Measurements from ENCODE around the gene OXER1. TPM values are rescaled to one million over a fixed set of nuclear protein-coding genes. Genes with fewer than 3 reads are reported as not detected.

The OXER1 gene, protein sequence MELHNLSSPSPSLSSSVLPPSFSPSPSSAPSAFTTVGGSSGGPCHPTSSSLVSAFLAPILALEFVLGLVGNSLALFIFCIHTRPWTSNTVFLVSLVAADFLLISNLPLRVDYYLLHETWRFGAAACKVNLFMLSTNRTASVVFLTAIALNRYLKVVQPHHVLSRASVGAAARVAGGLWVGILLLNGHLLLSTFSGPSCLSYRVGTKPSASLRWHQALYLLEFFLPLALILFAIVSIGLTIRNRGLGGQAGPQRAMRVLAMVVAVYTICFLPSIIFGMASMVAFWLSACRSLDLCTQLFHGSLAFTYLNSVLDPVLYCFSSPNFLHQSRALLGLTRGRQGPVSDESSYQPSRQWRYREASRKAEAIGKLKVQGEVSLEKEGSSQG
- total RNA-seq (2014; rRNA removed; shearing (Covaris generic)) (not detected in 2 replicates), total RNA-seq (2022) (not detected in 2 replicates), Bru-seq, nascent RNA (not detected), BruChase-seq, experiment 1, labeled RNA remaining after a 6-hour chase (not detected), BruChase-seq, experiment 2, labeled RNA remaining after a 2-hour chase (not detected)
- long read RNA-seq = 0 reads

DNA sequence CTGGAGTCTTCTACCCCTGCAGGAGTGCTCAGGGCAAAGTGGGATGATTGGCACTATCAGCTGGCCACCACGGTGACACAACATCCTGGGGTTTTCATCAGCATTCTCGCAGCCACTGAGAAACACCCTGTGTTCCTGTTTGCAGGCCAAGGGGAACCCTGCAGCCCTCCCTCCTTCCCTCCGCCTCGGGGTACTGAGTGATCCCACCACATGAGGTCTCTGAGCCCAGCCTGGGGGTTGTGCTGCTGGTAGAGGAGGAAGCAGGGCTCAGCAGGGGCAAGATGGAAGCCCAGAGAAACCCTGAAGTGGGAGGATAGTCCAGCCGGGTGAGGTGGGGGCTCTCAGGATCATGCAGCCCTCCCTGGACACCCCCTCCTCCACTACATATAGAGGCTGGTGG is at the start of gene OXER1:
OXER1 (minus strand) TSS at position 40 of the 400 bp plus-strand sequence. CDS start 73 bp downstream, outside the sequence.
- CTCF ChIA-PET (ENCODE audit: unreplicated experiment) = no interaction called here
- no peaks in the 10 kb centered on the region for H3K9me3 ChIP-seq (ENCODE audit: low read length)
- intact Hi-C loops (cut with micrococcal nuclease; ENCODE audit: unreplicated experiment) = no loop called here
- no peaks in the 10 kb centered on the region for H3K9me2 ChIP-seq (ENCODE audit: insufficient read depth, low read length)
- H3K4me1 ChIP-seq (ENCODE audit: insufficient read depth, low read length, poor library complexity, severe bottlenecking) = no peaks in the 10 kb centered on the region
- H2AFZ ChIP-seq (ENCODE audit: low read length) = no peak within 1 kb of the TSS
- no peaks in the 10 kb centered on the region for H3K79me2 ChIP-seq (ENCODE audit: insufficient read depth, low read depth, low read length)
- H3K36me3 ChIP-seq (ENCODE audit: insufficient read depth, low read length) = peaks cover 2% of the 10 kb centered on the region; the same call in 1 of the 2 replicates
- BruUV-seq (replicated peaks) = no TSS peak
- no peaks in the 10 kb centered on the region for H4K20me1 ChIP-seq (ENCODE audit: insufficient read depth, low read length)
- TF ChIP-seq, protein P1, sequence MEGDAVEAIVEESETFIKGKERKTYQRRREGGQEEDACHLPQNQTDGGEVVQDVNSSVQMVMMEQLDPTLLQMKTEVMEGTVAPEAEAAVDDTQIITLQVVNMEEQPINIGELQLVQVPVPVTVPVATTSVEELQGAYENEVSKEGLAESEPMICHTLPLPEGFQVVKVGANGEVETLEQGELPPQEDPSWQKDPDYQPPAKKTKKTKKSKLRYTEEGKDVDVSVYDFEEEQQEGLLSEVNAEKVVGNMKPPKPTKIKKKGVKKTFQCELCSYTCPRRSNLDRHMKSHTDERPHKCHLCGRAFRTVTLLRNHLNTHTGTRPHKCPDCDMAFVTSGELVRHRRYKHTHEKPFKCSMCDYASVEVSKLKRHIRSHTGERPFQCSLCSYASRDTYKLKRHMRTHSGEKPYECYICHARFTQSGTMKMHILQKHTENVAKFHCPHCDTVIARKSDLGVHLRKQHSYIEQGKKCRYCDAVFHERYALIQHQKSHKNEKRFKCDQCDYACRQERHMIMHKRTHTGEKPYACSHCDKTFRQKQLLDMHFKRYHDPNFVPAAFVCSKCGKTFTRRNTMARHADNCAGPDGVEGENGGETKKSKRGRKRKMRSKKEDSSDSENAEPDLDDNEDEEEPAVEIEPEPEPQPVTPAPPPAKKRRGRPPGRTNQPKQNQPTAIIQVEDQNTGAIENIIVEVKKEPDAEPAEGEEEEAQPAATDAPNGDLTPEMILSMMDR (conservative IDR thresholded peaks at IDR 0.05; ENCODE audit: low read length) = no peak
- TF ChIP-seq EZH2phosphoT487 (IDR thresholded peaks at IDR 0.05; ENCODE audit: borderline replicate concordance, low read depth, low read length) = no peak
- no peak within 1 kb of the TSS for H3K4me2 ChIP-seq (ENCODE audit: low read length)
- DNase-seq (ENCODE audit: low spot score) = no peak
- H3K4me3 ChIP-seq (ENCODE audit: low read depth, low read length, poor library complexity, severe bottlenecking) = no peak within 1 kb of the TSS
- POLR2A ChIA-PET = no interaction called here
- no peak within 1 kb of the TSS for H3K27ac ChIP-seq (ENCODE audit: low read depth, low read length, poor library complexity, severe bottlenecking)

DNA sequence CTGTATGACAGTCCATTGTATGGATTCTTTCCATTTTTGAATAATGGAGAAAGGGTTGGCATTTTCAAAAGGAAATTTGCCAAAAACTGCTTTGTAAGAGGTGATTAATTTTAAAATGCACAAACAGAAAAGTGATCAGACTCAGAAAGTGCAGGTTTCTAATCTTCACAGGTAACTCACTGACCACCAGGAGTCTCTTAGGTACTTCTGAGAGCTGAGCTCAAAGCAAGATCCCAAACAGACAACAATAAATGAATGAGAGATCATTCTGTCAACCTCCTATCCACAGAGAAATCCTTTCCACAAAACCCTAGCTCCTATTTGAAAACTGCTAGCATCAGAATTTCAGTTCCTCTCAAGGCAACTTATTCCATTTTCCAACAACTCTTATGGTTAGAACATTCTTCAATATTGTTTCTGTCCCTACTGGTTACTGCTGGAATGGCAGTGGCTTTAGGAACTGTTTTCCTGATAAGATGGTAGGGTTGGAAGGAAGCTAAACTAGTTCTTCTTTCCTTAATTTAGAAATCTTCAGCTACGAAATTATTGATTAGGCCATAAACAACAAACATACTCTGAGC is 49.1 kb upstream of the OXER1 start:
- DNase-seq (ENCODE audit: low spot score) = peak; percentile 14
- no peaks in the 10 kb centered on the region for H3K79me2 ChIP-seq (ENCODE audit: insufficient read depth, low read depth, low read length)
- intact Hi-C loops (cut with micrococcal nuclease; ENCODE audit: unreplicated experiment) = no loop called here
- no peaks in the 10 kb centered on the region for H3K9me2 ChIP-seq (ENCODE audit: insufficient read depth, low read length)
- no peaks in the 10 kb centered on the region for H3K9me3 ChIP-seq (ENCODE audit: low read length)
- no peaks in the 10 kb centered on the region for H4K20me1 ChIP-seq (ENCODE audit: insufficient read depth, low read length)
- no TSS peak for BruUV-seq (replicated peaks)
- no peak overlapping the region for H3K4me3 ChIP-seq (ENCODE audit: low read depth, low read length, poor library complexity, severe bottlenecking)
- TF ChIP-seq, protein P1 (conservative IDR thresholded peaks at IDR 0.05; ENCODE audit: low read length) = peak; percentile 66
- no peak for TF ChIP-seq EZH2phosphoT487 (IDR thresholded peaks at IDR 0.05; ENCODE audit: borderline replicate concordance, low read depth, low read length)
- H3K4me1 ChIP-seq (ENCODE audit: insufficient read depth, low read length, poor library complexity, severe bottlenecking) = peaks cover 15% of the 10 kb centered on the region
- CTCF ChIA-PET (ENCODE audit: unreplicated experiment) = no interaction called here
- no peak overlapping the region for H3K4me2 ChIP-seq (ENCODE audit: low read length)
- H2AFZ ChIP-seq (ENCODE audit: low read length) = no peak overlapping the region
- no peaks in the 10 kb centered on the region for H3K36me3 ChIP-seq (ENCODE audit: insufficient read depth, low read length)
- H3K27ac ChIP-seq (ENCODE audit: low read depth, low read length, poor library complexity, severe bottlenecking) = no peak overlapping the region
- POLR2A ChIA-PET = interaction anchor here (0.6 to 1.0 kb wide), 3 partner anchors 10 to 1374 kb away, joined by 3 read pairs; no protein-coding TSS in a partner anchor

All from OCI-LY7 (cell line).